ENCODE data around the gene CCT2.
"Not testable (repeated sequence)": the region's sequence is repeated elsewhere in the genome, so short reads cannot be mapped to it uniquely, and the experiment has no call there.

The CCT2 gene

DNA sequence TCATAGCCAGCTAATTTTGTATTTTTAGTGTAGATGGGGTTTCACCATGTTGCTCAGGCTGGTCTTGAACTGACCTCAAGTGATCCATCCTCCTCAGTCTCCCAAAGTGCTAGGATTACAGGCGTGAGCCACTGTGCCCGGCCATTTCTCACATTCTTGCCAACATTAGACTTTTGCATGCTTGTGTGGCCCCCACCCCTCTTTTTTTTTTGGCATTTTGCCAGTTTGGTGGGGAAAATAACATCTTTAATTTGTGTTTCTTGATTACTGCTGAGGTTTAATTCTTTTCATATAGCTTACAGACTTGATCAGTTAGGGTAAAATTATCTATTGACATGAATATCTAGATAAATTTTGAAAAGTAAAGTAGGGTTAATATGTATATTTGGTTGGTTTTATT is 3.8 kb downstream of the CCT2 start:
- no peak for DNase-seq

DNA sequence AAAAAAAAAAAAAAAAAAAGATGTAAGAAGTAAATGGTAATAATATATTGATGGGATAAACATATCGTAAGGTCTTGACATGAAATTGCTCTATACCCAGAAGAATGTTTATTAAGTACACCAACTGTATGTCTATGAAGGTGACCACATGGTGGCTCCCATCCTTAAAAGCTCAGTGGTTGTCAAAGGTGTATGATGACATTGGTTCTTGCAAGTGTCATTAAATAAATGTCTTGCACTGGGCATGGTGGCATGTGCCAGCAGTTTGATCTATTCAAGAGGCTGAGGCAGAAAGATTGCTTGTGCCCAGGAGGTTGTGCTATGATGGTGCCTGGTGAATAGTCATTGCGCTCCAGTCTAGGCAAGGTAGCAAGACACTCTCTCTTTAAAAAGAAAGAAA is 10.4 kb downstream of the CCT2 start:
- no peak for DNase-seq

DNA sequence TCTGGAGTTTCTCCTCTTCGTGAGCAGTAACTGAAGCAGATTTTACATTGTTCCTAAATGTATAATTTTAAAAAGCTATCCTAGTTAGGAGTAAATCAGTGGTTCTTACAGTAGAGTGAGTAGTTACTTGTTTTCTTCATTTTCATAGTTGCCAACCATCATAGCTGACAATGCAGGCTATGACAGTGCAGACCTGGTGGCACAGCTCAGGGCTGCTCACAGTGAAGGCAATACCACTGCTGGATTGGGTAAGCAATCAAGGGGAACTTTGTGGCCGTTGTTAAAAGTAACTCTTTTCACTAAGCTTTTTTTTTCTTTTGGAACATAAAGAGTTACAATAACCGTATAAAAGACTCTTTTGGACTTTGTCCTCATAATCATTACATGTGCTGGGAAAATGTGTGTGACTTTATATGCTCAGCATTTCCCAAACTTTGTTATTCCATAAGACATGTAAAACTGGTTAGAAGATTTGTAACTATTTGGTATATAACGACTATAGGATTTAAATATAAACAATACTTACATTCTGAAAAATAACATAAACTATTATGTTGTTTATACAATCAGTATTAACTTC is 13.0 kb downstream of the CCT2 start:
- DNase-seq = no peak

DNA sequence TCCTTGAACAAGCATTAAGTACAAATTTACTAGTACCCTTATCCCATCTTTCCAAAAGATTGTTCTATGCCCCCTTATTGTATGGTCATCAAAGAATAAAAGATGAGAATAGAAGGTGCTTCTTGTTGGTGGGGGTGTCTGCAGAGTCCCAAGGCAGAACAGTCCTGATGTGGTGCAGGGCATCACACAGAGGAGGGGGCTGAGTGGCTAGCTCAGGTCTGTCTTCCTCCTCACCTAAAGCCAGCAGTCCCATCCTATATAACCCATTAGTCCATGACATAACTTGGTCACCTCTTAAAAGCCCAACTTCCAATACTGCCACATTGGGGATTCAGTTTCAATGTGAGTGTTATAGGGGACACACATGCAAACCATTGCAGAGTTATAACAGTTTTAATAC is 15.5 kb downstream of the CCT2 start:
- no peak for DNase-seq

DNA sequence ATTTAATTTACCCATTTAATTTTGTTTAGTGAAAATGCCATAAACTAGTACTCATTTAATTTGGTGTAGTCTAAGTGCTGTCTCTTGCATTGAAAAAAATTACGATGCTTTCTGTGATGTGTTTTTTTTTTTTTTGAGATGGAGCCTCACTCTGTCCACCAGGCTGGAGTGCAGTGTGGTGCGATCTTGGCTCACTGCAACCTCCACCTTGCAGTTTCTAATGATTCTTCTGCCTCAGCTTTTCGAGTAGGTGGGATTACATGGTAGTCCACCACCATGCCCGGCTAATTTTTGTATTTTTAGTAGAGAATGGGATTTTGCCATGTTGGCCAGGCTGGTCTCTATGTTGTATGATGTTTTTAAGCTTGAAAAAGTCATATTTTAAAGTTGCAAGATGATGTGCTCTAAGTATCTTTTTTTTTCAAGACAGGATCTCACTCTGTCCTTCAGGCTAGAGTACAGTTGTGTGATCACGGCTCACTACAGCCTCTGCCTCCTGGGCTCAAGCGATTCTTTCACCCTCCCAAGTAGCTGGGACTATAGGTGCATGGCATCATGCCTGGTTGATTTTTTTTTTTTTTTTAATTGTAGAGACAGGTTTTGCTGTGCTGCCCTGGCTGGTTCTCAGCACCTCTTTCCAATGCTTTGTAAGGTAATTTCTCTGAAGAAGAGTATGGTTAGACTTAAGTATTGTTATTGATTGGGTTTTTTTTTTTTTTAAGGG is 16.9 kb downstream of the CCT2 start:
- no peak for DNase-seq

DNA sequence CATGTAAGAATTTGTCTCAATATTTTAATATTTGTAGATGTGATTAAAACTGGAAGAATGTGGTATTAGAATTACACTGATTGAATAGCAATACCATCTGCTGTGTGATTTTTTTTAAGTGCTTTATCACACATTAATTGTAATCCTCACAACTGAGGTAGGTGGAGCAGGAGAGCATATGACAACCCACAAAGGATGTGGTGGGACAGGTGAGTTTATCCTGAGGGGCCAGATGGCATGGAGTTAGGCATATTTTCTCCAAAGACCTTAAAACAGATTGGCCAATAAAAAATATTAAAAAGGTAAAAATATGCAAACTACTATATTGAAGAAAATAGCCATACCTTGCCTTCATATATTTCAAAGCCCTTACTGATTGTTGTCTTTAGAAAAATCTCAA is 17.7 kb downstream of the CCT2 start:
- DNase-seq = no peak

DNA sequence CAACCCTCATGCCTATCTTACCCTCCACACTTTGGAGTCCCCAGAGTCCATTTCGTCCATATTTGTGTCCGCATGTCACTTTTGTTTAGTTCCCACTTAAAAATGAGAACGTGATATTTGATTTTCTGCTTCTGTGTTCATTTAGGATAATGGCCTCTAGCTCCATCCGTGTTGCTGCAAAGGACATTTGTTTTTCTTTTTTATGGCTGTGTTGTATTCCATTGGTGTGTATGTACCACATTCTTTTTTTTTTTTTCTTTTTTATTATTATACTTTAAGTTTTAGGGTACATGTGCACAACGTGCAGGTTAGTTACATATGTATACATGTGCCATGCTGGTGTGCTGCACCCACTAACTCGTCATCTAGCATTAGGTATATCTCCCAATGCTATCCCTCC is 18.3 kb downstream of the CCT2 start:
- DNase-seq = not testable (repeated sequence)

DNA sequence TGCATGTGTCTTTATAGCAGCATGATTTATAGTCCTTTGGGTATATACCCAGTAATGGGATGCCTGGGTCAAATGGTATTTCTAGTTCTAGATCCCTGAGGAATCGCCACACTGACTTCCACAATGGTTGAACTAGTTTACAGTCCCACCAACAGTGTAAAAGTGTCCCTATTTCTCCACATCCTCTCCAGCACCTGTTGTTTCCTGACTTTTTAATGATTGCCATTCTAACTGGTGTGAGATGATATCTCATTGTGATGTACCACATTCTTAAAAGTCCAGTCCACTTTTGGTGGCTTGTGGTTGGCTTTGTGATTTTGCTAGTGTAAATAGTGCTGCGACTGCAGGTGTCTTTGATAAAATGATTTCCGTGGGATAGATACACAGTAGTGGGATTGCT is 19.0 kb downstream of the CCT2 start:
- DNase-seq = not testable (repeated sequence)

DNA sequence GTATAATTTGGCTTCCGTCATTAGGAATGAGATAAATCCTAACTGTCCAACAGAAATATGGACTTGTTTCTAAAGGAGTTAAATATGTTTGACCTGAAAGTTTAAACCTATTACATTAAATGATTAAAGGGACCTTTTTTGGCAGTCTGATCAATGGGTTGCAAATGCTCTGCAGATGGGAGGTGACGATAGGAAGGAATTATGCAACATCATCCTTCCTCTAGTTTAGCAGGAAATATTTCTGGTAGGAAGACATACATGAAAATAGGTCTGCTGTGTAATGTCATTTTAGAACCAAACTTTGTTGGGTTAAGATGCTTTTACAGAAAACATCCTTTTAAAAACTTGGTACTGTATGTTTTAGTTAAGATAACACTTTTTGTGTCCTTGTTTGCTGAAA is 22.9 kb downstream of the CCT2 start:
- no peak for DNase-seq

DNA sequence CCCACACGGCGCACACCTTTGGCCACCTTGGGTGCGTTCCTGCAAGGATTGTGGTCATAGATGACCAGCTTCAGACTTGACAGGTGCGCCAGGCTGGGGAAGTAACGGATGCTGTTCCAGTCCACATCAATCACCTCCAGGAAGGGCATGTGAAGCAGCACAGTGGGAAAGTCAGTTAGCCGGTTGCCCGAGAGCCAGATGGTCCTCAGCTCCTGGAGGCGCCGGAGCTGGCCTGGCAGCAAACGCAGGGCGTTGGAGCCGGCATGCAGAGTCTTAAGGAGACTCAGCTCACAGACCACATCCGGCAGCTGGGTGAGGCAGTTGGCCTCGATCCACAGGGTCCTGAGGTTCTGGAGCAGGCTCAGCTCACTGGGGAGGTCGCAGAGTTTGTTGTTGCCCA is 24.9 kb downstream of the CCT2 start:
- no peak for DNase-seq

DNA sequence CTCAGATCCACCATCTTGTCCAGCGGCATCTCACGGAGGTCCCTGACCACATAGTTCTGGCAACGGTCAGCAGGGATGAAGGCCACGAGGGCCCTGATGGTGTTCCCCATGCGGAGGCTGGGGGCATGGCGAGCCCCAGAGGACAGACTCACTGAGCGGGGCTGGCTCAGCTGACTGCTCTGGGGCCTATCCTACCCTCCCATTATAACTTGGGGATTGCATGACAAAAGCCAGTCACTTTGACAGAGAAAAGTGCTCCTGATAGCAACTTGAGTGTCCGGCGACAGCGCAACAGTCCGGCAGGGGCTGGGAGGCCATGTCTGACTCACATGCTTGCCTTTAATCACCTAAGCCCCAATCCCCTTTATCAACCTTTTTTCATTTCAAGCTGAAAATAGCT is 25.5 kb downstream of the CCT2 start, which contains the start of gene LRRC10:
Gene LRRC10, minus strand, starts transcription at position 179 of the 400 bp plus-strand sequence. Its CDS starts 69 bp downstream, at position 110.
- no peak for DNase-seq

DNA sequence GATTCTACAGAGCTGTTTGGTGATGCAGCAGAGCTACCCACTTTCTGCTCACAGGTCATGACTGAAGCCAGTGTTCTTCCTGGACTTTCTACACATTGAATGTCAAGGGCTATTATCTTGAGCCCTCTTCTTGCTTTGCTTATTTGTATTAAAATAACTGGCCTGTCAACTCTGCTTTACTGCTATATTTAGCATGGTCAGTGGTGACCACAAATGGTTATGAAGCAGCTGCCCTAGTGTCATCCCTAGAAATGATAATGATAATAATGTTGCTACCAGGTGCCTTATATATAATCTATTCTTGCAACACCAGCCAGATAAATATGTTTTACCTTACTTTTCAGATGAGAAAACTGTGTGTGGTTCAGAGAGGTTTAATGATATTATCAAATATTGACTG is 28.1 kb downstream of the CCT2 start:
- DNase-seq = no peak

DNA sequence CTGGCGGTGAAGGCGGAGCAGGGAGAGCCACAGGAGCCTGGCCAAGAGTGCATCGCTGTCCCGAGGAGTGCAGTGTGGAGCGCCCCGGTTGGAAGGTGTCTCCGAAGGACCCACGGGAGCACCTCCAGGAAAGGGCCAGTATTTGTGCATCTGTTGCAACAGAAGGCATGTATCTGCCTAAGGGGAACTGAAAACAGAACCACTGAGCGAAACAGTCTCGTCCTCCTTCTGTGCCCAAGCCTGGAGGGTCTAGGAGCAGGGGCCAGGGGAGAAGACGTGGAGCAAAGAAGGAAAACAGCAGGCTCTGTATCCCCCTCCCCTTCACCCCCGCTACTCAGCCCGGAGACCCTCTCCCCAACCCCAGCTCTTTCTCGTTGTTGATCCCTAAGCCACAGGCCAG is 30.8 kb downstream of the CCT2 start:
- no peak for DNase-seq

DNA sequence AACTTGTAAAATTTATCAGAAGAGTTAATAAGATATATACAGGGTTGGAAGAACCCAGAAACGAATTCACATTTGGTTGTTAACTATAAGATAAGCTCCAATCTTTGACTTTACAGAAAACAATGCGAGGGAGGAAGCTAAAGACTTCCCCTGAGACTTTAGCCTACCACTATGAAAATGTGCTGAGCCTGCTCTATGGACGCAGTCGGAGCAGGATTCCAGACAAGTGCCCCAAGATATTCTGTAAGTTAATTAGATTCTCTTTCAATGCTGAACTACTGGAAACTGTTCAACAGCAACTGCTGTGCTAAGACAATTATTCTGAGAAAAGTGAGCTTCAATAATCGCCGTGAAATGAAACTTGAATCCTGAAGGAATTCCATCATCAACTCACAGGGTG is 33.8 kb downstream of the CCT2 start:
- no peak for DNase-seq

DNA sequence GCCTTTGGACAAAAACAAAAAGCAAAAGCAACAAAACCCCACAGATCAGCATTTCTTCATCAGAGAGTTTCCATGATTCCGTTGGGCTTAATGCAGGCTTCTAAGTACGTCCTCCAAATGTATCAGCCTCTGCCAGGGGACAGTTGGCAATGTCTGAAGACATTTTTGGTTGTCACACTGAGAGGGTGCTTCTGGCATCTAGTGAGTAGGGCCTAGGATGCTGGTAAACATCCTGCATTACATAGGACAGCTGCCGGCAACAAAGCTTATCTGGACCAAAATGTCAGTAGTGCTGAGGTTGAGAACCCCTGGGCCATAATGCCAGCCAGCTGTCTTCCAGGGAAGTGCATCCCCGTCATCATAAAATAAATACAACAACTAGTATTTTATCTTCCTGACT is 34.8 kb downstream of the CCT2 start:
- DNase-seq = no peak

DNA sequence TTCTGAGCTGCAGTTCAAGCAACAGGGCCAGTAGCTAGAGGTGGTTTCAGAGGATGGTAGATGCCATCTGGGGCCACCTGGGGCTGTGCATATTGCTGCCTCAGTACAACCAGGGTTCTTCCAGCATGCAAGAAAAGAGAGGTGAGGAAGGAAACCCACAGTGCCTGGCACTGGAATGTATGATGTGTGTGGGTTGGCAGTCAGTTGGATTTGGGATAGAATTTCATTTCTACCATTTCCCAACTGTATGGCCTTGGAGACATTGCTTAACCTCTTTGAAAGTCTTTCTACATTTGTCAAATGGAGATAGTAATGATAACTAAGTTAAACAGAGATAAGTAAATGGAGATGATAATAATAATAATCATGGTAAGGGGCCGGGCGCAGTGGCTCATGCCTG is 35.7 kb downstream of the CCT2 start:
- DNase-seq = no peak

DNA sequence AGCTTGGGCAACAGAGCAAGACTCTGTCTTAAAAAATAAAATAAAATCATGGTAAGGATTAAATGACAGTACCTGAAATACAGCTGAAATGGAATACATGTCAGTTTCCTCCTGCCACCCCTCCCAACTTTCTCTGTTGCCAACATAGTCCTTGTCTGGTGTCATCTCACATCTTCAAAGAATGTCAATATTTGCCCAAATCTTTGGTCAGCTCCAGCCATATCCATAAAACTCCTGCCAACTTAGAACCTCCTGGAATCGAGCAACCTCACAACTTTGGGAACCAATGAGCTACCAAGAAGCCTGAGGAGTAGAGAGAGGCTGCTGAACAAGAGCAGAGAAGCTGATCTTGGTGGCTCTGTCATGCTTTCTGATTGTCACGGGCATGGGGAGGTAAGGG is 36.3 kb downstream of the CCT2 start:
- no peak for DNase-seq

DNA sequence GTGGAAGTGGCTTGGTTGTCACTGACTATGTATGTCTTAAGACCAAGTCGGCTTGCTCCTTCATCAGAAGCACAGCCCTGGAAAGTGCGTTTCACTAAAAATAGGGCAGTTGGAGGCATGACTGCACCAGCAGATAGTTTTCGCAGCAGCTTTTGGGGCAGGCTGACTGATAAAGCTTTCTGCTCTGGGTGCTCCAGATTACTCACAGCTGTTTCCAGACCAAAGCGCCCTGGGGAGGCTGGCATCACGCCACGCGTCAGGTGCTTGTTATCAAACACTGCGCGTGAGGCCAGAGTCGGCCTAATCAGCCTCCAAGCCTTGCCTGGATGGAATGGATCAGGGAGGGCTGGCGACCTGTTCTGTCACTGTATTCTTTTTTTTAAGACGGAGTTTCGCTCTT is 38.7 kb downstream of the CCT2 start:
- DNase-seq = no peak

DNA sequence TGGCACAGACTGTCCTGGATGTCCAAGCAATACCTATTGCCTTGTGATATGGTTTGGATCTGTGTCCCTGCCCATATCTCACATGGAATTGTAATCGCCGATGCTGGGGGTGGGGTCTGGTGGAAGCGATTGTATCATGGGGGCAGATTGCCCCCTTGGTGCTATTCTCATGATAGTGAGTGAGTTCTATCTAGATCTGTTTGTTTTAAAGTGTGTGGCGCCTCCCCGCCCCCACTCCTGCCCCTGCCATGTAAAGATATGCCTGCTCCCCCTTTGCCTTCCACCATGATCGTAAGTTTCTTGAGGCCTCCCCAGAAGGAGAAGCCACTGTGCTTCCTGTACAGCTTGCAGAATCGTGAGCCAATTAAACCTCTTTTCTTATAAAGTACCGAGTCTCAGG is 42.2 kb downstream of the CCT2 start:
- DNase-seq = no peak

DNA sequence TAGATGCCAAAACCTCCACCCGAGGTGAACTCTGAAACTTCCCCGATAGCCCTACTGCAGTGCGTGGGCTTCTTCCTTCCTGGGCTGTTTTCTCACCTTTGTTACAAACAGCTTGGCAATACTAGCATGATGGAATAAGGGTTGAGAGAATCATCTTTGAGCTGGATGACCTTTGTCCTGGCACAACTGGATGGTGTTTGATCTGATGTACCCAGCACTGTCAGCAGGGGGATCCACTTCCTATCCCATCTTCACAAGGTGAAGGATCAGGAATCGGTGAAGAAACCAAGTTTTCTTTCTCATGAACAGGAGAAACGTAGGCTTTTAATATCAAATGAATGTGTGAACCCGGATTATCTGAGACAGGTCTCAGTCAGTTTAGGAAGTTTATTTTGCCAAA is 44.9 kb downstream of the CCT2 start:
- no peak for DNase-seq

DNA sequence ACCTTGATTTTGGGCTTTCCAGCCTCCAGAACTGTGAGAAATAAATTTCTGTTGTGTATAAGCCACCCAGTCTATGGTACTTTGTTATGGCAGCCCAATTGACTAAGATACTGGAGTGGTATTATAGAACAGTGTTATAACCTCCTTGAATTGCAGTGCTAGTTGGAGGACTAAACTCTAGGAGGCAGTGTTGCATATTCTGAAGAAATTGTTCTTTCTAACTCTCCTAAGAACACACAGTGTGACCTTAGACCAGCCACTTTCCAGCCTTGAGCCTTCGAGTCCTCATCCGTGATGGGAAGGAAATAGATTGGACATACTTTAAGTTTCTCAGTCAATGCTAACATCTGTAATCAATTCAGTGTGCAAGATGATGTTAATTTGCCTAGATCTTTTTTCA is 47.8 kb downstream of the CCT2 start:
- DNase-seq = no peak

DNA sequence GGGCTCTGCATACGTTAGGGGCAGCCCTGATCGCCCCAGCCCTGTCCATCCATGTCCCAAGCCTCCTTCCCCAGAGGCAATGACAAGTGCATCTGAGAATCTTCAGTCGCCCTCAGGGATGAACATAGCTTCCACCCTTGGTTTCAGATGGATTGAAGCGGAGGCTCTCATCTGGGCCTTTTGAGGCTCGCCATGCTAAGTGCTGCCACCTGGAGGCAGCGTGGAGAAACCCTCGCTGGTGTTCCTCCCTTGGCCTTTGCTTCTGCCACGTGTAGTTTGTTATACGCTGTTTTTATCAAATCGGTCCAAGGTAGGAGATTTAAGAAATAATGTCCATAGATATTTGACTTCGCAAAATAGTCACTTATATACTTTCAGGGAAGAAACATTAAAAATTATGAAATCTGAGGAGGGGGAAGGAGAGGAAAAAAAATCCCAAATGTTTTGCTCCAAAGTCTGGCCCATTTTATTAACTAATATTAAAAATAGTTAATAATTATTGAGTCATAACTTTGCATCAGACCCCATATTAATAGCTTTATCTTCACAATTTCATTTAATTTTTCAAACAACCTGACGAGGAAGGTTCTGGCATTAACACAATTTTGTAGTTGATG is 54.2 kb downstream of the CCT2 start:
- peak; percentile 64 for DNase-seq

DNA sequence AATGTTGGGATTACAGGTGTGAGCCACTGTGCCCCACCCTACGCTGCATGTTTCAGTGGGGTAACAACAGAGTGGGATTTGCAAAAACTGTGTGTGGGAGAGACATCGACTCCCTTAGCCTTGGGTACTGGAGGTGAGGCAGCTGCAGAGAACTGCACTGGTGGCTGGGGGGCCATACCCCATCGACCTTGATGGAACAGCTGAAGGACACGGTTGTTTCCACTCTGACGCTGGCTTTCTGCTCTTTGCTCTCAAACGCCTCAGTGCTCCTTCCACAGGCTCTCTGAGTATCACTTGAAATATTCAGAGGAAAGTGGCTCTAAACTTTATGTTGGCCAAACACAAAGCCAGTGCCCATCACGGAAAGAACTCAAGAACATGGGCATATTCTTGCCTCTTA is 56.3 kb downstream of the CCT2 start:
- DNase-seq = no peak

DNA sequence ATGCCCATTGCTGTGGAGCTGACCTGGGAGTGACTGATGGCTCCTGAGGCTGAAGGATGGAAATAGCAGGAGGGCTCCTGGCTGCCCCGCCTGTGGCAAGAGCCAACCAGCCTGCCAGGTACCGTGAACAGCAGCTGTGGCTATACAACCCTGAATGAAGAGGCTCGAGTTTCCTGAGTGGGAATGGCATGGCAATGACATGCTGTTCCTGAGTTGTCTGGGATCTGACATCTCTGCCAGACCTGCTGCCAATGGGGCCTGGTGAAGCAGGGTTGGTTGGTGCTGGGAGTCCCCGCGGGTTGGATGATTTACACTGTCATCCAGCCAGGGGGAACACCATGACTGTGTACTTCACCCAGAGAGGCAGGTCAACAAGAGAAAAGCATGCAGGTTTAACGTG is 57.3 kb downstream of the CCT2 start:
- no peak for DNase-seq

DNA sequence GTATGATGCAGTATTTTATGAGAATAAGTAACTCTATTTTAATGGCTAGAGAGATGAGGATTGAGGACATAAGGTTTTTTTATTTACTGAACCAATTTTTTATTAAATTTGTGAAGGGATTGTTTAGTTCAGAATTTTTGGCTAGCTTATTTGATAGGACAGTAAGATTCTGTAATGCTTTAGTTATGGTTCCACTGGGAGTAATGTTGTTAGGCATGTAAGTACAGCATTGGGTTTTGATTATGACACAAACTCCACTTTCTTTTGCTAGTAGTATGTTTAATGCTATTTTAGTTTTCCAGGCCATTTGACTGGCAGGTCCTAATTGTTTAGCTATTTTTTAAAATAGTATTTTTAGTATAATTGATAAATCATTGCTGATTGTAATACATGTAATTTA is 59.3 kb downstream of the CCT2 start:
- DNase-seq = no peak

Measured in activated naive CD4-positive, alpha-beta T cell treated with anti-CD3 and anti-CD28 coated beads, Interleukin-2, amount 50 U/mL, for 16 hours (primary cell).